Liver (tissue), 9 donors: ENCODE results near the gene TFF1. TPM values are rescaled to one million over a fixed set of nuclear protein-coding genes. Genes with fewer than 3 reads are reported as not detected.

ENCODE experiments used
- DNase-seq: peaks from one replicate; pipeline ENCODE4 v3.0.0-alpha.2; 2017; ENCODE audit warnings: low spot score
- H3K27ac ChIP-seq, 2 donors: one replicate each; pipeline ENCODE4 v1.7.0; 2013; ENCODE audit warnings: inconsistent platforms in 2 of 2, low read length in 2 of 2, control low read depth in 1 of 2, low read depth in 1 of 2, mild to moderate bottlenecking in 1 of 2
- H3K27me3 ChIP-seq, 4 donors: one replicate each; pipeline versions ENCODE4 v1.6.1 to v1.7.0; 2013; ENCODE audit warnings: low read length in 3 of 4, inconsistent platforms in 1 of 4, mild to moderate bottlenecking in 1 of 4, moderate library complexity in 1 of 4; ENCODE audit not compliant: control insufficient read depth in 4 of 4, insufficient read depth in 4 of 4
- H3K36me3 ChIP-seq, 4 donors: one replicate each; pipeline versions ENCODE4 v1.6.1 to v1.7.0; 2013; ENCODE audit warnings: low read length in 3 of 4, mild to moderate bottlenecking in 3 of 4, low read depth in 1 of 4, moderate library complexity in 1 of 4; ENCODE audit not compliant: control insufficient read depth in 4 of 4, insufficient read depth in 3 of 4
- H3K4me1 ChIP-seq, 4 donors: one replicate each; pipeline versions ENCODE4 v1.6.1 to v1.7.0; 2013; ENCODE audit warnings: low read length in 3 of 4, mild to moderate bottlenecking in 3 of 4, moderate library complexity in 1 of 4; ENCODE audit not compliant: control insufficient read depth in 4 of 4, insufficient read depth in 4 of 4
- H3K4me3 ChIP-seq, 3 donors: one replicate each; pipeline versions ENCODE4 v1.6.1 to v1.7.0; 2013; ENCODE audit warnings: low read length in 3 of 3, control low read depth in 1 of 3, low read depth in 1 of 3, mild to moderate bottlenecking in 1 of 3
- H3K9ac ChIP-seq, 2 donors: one replicate each; pipeline ENCODE4 v1.7.0; 2013; ENCODE audit warnings: low read length in 2 of 2, mild to moderate bottlenecking in 2 of 2, moderate library complexity in 2 of 2, control low read depth in 1 of 2, low read depth in 1 of 2
- H3K9me3 ChIP-seq, 4 donors: one replicate each; pipeline versions ENCODE4 v1.6.1 to v1.7.0; 2013; ENCODE audit warnings: low read length in 3 of 4; ENCODE audit not compliant: control insufficient read depth in 4 of 4
- ATF3 ChIP-seq: IDR thresholded peaks from 2 replicates; pipeline ENCODE4 v1.6.1; 2016; ENCODE audit warnings: antibody characterized with exemption
- CTCF ChIP-seq: fragments of 150-350 bp; IDR thresholded peaks from 2 replicates; pipeline ENCODE4 v1.5.1; 2017; ENCODE audit warnings: improper control_type of control experiment, low read depth, low read length; ENCODE audit not compliant: missing input control
- EGR1 ChIP-seq, 2 donors: IDR thresholded peaks; 2 replicates each; pipeline ENCODE4 v1.6.1; 2016 to 2018; ENCODE audit warnings: antibody characterized with exemption in 2 of 2, low read depth in 2 of 2
- FOXA1 ChIP-seq: IDR thresholded peaks from 2 replicates; pipeline ENCODE4 v1.6.1; 2016; ENCODE audit warnings: antibody characterized with exemption
- FOXA2 ChIP-seq: IDR thresholded peaks from 2 replicates; pipeline ENCODE4 v1.6.1; 2016; ENCODE audit warnings: antibody characterized with exemption
- GABPA ChIP-seq, 2 donors: IDR thresholded peaks in 1 of 2; conservative IDR thresholded peaks in 1 of 2; 2 replicates each; pipeline ENCODE4 v1.6.1; 2016; ENCODE audit warnings: antibody characterized with exemption in 2 of 2, mild to moderate bottlenecking in 1 of 2, moderate library complexity in 1 of 2
- HNF4A ChIP-seq, 2 donors: conservative IDR thresholded peaks; 2 replicates each; pipeline ENCODE4 v1.6.1; 2016; ENCODE audit warnings: antibody characterized with exemption in 2 of 2, mild to moderate bottlenecking in 2 of 2
- MAX ChIP-seq: IDR thresholded peaks from 2 replicates; pipeline ENCODE4 v1.6.1; 2016; ENCODE audit warnings: antibody characterized with exemption
- RXRA ChIP-seq, 2 donors: IDR thresholded peaks; 2 replicates each; pipeline ENCODE4 v1.6.1; 2017 to 2018; ENCODE audit warnings: antibody characterized with exemption in 2 of 2, mild to moderate bottlenecking in 1 of 2
- SP1 ChIP-seq: IDR thresholded peaks from 2 replicates; pipeline ENCODE4 v1.6.1; 2018; ENCODE audit warnings: antibody characterized with exemption, mild to moderate bottlenecking
- TAF1 ChIP-seq: conservative IDR thresholded peaks from 2 replicates; pipeline ENCODE4 v1.6.1; 2016; ENCODE audit warnings: antibody characterized with exemption, mild to moderate bottlenecking
- ZBTB33 ChIP-seq: IDR thresholded peaks from 2 replicates; pipeline ENCODE4 v1.6.1; 2016; ENCODE audit warnings: antibody characterized with exemption
- WGBS: extraction: QIAGEN DNeasy Blood & Tissue Kit; methylation state at CpG from one replicate; pipeline ENCODE4 v1.1.7; 2013; 5-methylcytosine and 5-hydroxymethylcytosine counted together
- polyA plus RNA-seq, 2 donors: library from polyadenylated mRNA; stranded (reverse) in 1 of 2; unstranded in 1 of 2; fragments of 200-250 nt in 1 of 2; fragments of >200 nt in 1 of 2; fragmentation: Nextera tagmentation in 1 of 2; extraction: Ambion mirVana in 1 of 2; gene quantifications; one replicate each; pipeline versions ENCODE4 v1.2.1 to v1.2.3, GENCODE V29; 2013 to 2015
- total RNA-seq, 2 donors: library from RNA; depleted of rRNA; stranded (reverse); fragments of >200 nt; gene quantifications; one replicate each; pipeline ENCODE4 v1.2.3, GENCODE V29; 2014
- donor health status: healthy.
- donor health status: healthy.
- donor health status: healthy.
- donor health status: healthy.
- donor health status: healthy.

TFF1 gene
- total and polyA plus RNA-seq, 4 donors: not detected

GRCh38 chr21:42413093-42413492 lies 46.8 kb upstream of the TFF1 start:
- Histone ChIP-seq H3K9ac (no peak overlapping the region), H3K4me3 (no peak overlapping the region), H3K4me1 (no peaks in the 10 kb centered on the region), H3K27ac (no peak overlapping the region), H3K9me3 (no peaks in the 10 kb centered on the region), H3K36me3 (no peaks in the 10 kb centered on the region), H3K27me3 (no peaks in the 10 kb centered on the region)
- WGBS: 82% methylated on average over 14 of the region's 14 CpGs
- DNase-seq: no peak
- TF ChIP-seq SP1: no peak
- TF ChIP-seq FOXA2: no peak
- no peak for TF ChIP-seq GABPA (IDR thresholded peaks at IDR 0.05 in 1 of 2, conservative IDR thresholded peaks at IDR 0.05 in 1 of 2)
- TF ChIP-seq ZBTB33: no peak
- no peak for TF ChIP-seq FOXA1
- TF ChIP-seq CTCF: no peak
- TF ChIP-seq MAX: no peak
- no peak for TF ChIP-seq TAF1

- Histone ChIP-seq H3K4me1 (no peaks in the 10 kb centered on the region), H3K9me3 (no peaks in the 10 kb centered on the region), H3K9ac (no peak overlapping the region), H3K36me3 (no peaks in the 10 kb centered on the region), H3K27ac (no peak overlapping the region), H3K27me3 (no peaks in the 10 kb centered on the region), H3K4me3 (no peak overlapping the region)
- no peak for TF ChIP-seq TAF1
- no peak for DNase-seq
- 75% methylated on average over 5 of the region's 5 CpGs for WGBS
Measured at GRCh38 chr21:42412636-42412933, 46.2 kb upstream of the TFF1 start.

GRCh38 chr21:42411891-42412635 lies 45.7 kb upstream of the TFF1 start:
- Histone ChIP-seq H3K27ac (no peak overlapping the region), H3K36me3 (no peaks in the 10 kb centered on the region), H3K4me3 (no peak overlapping the region), H3K9me3 (no peaks in the 10 kb centered on the region), H3K9ac (no peak overlapping the region), H3K4me1 (no peaks in the 10 kb centered on the region), H3K27me3 (peaks cover 0 to 4% (median 0%) of the 10 kb centered on the region in 4 donors)
- TF ChIP-seq ZBTB33: no peak
- no peak for TF ChIP-seq ATF3
- TF ChIP-seq RXRA (IDR thresholded peaks at IDR 0.05): no peak
- no peak for TF ChIP-seq EGR1 (IDR thresholded peaks at IDR 0.05; ENCODE audit: low read depth in 2 of 2)
- no peak for TF ChIP-seq HNF4A (conservative IDR thresholded peaks at IDR 0.05)
- no peak for TF ChIP-seq FOXA2
- no peak for DNase-seq
- WGBS: 76% methylated on average over 21 of the region's 21 CpGs
